ENCODE data around the gene DNAJC17. TPM values are rescaled to one million over a fixed set of nuclear protein-coding genes. Genes with fewer than 3 reads are reported as not detected.

The DNAJC17 gene
- total and polyA plus RNA-seq, 4 donors = 10.0 to 32.5 (median 19.9) TPM

DNA sequence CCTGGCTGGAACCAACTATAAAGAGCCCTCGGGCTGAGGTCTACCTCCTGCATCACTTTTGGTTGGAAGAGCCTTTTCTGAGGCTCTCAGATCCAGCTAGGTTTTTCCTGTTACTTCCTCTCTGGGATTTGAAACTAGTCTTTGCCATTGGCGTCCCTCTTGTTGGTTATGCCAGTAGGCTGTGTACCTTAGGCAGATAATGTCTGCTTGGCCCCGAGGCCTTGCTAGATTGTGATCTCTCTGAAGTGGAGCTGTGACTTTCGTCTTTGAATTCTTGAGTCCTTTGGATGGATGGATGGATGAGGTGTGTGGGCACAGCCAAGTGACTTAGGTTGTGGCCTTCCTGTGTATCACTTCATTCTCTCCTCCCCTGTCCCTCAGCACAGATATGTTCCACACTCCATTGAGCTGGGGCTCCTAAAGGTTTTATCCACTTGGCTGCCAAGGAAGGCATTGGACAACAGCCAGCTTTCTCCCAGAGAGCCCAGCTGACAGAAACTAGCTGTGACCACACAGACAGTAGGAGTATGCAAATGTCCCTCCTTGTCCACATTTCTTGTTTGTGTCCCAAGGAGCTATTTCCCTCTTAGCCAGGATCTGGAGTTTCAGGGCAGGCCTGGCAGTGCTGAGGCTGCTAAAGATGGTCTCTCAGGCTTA lies 7.9 kb upstream of the DNAJC17 start:
- Histone ChIP-seq H3K4me1 (ENCODE audit: control insufficient read depth in 4 of 4, insufficient read depth in 4 of 4, low read length in 3 of 4) (no peaks in the 10 kb centered on the region), H3K9ac (ENCODE audit: low read depth in 1 of 2, low read length in 2 of 2) (no peak overlapping the region), H3K27me3 (ENCODE audit: control insufficient read depth in 4 of 4, insufficient read depth in 4 of 4, low read length in 3 of 4) (no peaks in the 10 kb centered on the region), H3K9me3 (ENCODE audit: control insufficient read depth in 4 of 4, low read length in 3 of 4) (no peaks in the 10 kb centered on the region), H3K4me3 (ENCODE audit: low read depth in 1 of 3, low read length in 3 of 3) (no peak overlapping the region), H3K36me3 (ENCODE audit: control insufficient read depth in 4 of 4, insufficient read depth in 3 of 4, low read depth in 1 of 4, low read length in 3 of 4) (peaks cover 6 to 27% (median 23%) of the 10 kb centered on the region in 4 donors), H3K27ac (ENCODE audit: low read depth in 1 of 2, low read length in 2 of 2) (no peak overlapping the region)
- WGBS = 89% methylated on average over 4 of the region's 4 CpGs
- no peak for TF ChIP-seq RXRA (IDR thresholded peaks at IDR 0.05)
- no peak for TF ChIP-seq RAD21 (IDR thresholded peaks at IDR 0.05)
- TF ChIP-seq, protein P1, sequence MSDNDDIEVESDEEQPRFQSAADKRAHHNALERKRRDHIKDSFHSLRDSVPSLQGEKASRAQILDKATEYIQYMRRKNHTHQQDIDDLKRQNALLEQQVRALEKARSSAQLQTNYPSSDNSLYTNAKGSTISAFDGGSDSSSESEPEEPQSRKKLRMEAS (IDR thresholded peaks at IDR 0.05) = no peak
- TF ChIP-seq YY1 (IDR thresholded peaks at IDR 0.05) = no peak
- TF ChIP-seq FOXA1 (IDR thresholded peaks at IDR 0.05) = no peak
- TF ChIP-seq FOXA2 (IDR thresholded peaks at IDR 0.05) = no peak
- no peak for TF ChIP-seq HNF4A (conservative IDR thresholded peaks at IDR 0.05)
- TF ChIP-seq, protein P2, sequence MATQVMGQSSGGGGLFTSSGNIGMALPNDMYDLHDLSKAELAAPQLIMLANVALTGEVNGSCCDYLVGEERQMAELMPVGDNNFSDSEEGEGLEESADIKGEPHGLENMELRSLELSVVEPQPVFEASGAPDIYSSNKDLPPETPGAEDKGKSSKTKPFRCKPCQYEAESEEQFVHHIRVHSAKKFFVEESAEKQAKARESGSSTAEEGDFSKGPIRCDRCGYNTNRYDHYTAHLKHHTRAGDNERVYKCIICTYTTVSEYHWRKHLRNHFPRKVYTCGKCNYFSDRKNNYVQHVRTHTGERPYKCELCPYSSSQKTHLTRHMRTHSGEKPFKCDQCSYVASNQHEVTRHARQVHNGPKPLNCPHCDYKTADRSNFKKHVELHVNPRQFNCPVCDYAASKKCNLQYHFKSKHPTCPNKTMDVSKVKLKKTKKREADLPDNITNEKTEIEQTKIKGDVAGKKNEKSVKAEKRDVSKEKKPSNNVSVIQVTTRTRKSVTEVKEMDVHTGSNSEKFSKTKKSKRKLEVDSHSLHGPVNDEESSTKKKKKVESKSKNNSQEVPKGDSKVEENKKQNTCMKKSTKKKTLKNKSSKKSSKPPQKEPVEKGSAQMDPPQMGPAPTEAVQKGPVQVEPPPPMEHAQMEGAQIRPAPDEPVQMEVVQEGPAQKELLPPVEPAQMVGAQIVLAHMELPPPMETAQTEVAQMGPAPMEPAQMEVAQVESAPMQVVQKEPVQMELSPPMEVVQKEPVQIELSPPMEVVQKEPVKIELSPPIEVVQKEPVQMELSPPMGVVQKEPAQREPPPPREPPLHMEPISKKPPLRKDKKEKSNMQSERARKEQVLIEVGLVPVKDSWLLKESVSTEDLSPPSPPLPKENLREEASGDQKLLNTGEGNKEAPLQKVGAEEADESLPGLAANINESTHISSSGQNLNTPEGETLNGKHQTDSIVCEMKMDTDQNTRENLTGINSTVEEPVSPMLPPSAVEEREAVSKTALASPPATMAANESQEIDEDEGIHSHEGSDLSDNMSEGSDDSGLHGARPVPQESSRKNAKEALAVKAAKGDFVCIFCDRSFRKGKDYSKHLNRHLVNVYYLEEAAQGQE (IDR thresholded peaks at IDR 0.05) = no peak
- DNase-seq (ENCODE audit: low spot score) = no peak

GRCh38 chr15:40812721-40813425 lies 5.6 kb upstream of the DNAJC17 start:
- Histone ChIP-seq H3K27ac (ENCODE audit: low read depth in 1 of 2, low read length in 2 of 2) (no peak overlapping the region), H3K4me3 (ENCODE audit: low read depth in 1 of 3, low read length in 3 of 3) (no peak overlapping the region), H3K4me1 (ENCODE audit: control insufficient read depth in 4 of 4, insufficient read depth in 4 of 4, low read length in 3 of 4) (peaks cover 0 to 22% (median 18%) of the 10 kb centered on the region in 4 donors), H3K9ac (ENCODE audit: low read depth in 1 of 2, low read length in 2 of 2) (no peak overlapping the region), H3K27me3 (ENCODE audit: control insufficient read depth in 4 of 4, insufficient read depth in 4 of 4, low read length in 3 of 4) (no peaks in the 10 kb centered on the region), H3K9me3 (ENCODE audit: control insufficient read depth in 4 of 4, low read length in 3 of 4) (no peaks in the 10 kb centered on the region), H3K36me3 (ENCODE audit: control insufficient read depth in 4 of 4, insufficient read depth in 3 of 4, low read depth in 1 of 4, low read length in 3 of 4) (peaks cover 6 to 27% (median 23%) of the 10 kb centered on the region in 4 donors)
- DNase-seq (ENCODE audit: low spot score) = no peak
- TF ChIP-seq RXRA (IDR thresholded peaks at IDR 0.05) (no peak), YY1 (IDR thresholded peaks at IDR 0.05) (no peak)
- TF ChIP-seq, protein P3, sequence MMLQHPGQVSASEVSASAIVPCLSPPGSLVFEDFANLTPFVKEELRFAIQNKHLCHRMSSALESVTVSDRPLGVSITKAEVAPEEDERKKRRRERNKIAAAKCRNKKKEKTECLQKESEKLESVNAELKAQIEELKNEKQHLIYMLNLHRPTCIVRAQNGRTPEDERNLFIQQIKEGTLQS (IDR thresholded peaks at IDR 0.05) = no peak
- TF ChIP-seq, protein P4, sequence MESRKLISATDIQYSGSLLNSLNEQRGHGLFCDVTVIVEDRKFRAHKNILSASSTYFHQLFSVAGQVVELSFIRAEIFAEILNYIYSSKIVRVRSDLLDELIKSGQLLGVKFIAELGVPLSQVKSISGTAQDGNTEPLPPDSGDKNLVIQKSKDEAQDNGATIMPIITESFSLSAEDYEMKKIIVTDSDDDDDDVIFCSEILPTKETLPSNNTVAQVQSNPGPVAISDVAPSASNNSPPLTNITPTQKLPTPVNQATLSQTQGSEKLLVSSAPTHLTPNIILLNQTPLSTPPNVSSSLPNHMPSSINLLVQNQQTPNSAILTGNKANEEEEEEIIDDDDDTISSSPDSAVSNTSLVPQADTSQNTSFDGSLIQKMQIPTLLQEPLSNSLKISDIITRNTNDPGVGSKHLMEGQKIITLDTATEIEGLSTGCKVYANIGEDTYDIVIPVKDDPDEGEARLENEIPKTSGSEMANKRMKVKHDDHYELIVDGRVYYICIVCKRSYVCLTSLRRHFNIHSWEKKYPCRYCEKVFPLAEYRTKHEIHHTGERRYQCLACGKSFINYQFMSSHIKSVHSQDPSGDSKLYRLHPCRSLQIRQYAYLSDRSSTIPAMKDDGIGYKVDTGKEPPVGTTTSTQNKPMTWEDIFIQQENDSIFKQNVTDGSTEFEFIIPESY (IDR thresholded peaks at IDR 0.05) = no peak
- WGBS = 95% methylated on average over 12 of the region's 12 CpGs

All from liver (tissue), 9 donors.